HT1080 (cell line): ENCODE measurements around the gene EYA3. TPM values are rescaled to one million over a fixed set of nuclear protein-coding genes. Genes with fewer than 3 reads are reported as not detected.

Experiments used
- DNase-seq: peaks from one replicate; pipeline ENCODE4 v3.0.0-alpha.2; 2015; ENCODE audit warnings: low read depth
- total RNA-seq: library from RNA; depleted of rRNA; stranded (reverse); fragments of >200 nt; shearing (Covaris generic); gene quantifications from 2 replicates; pipeline ENCODE4 v1.2.3, GENCODE V29; 2014

Gene EYA3
- total RNA-seq, 1 experiment from 2014 or later = 19.5 TPM

DNA sequence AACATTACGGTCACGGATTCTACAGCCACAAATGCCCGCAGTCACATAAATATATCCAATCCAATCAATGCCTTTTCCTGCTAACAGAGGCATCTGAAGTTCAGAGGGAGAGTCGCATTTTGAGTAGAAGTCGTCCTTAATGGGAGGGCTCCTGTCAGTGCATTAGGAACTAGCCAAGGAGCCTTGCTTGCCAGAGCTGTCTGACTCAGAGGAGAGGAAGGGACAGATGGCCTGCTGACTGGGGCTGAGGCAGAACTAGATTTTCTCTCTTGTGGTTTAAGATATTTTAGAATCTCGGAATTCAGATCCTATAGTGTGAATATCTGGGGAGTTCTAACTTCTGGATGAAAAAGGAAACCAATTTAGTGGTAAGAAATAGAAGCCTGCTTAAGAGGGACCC, 118.0 kb downstream of the EYA3 start:
- DNase-seq = peak; percentile 59

DNA sequence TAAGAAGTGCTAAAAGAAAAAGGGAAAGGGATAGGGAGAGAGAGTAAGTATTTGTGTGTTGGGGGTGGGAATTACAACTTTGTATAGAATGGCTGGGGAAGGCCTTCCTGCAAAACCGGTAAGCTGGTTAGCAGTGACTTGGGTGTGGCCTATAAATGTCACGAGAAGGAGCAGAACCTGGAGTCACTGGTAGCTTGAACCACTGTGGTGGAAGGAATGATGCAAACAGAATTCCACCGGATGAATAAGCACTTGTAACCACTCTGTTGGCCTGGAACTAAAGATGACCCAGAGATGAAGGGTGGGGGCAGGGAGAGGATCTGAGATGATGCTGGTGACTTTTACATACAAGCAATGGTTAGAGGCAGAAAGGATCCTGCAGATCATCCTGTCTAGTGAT, 119.7 kb downstream of the EYA3 start:
- peak; percentile 88 for DNase-seq

DNA sequence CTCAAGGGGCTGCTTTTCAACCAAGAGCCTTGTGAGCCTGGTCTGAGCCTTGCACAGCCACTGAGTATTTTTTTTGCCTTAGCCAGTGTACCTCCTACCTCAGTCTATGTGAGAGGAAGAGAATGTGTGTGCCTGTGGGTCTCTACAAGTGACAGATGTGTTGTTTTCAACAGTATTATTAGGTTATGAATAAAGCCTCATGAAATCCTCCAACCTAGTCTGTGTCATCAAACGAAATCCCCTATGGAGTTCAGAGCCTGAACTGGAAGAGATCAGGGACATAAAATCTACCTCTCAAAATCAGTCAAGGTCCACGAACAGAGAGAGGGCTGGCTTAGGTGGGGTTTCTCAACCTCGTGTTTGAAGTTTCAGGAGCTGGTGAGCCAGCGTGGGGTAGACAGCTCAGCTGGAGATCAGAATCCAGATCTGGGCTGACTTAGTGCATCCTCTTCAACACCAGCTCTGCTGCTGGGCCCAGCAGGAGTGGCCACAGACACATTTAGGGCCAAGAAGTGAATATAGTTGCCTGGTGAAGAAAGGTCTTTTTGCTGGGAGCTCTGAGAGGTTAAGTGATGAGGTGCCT, 120.4 kb downstream of the EYA3 start:
- DNase-seq = no peak

DNA sequence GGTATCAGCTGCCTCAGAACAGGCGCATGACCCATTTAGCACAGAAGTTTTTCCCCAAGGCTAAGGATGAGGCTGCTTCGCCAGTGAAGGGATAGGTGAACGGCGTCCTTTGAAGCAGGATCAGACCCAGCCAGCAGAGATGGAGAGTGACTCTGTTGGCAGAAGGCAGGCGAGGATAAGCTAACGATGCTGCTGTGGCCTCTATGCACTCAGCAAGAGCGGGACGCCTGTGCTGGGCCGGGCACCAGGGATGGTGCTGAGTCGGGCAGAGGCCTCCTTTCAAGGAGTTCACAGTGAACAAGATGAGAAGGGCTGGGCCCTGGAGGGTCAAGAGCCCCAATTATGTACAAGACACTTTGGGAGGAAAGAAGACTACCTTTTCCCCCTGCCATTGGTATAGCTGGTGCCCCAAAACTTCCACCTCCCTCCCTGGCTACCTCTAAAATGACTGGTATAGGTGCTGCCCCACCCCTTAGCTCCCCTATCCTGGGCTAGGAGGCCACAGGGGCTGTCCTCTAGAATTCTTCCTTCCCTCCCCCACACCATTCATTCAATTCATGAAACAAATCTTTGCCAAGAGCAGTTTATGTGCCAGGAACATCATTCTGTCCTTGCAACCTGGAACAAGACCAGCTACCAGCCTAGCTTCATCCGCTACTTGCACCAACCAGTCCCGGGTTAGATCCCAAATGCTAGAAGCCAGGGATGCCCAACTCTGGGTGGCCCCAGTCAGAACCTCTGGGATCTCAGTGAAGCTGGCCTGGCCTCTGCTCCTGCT, 121.1 kb downstream of the EYA3 start:
- DNase-seq = no peak

DNA sequence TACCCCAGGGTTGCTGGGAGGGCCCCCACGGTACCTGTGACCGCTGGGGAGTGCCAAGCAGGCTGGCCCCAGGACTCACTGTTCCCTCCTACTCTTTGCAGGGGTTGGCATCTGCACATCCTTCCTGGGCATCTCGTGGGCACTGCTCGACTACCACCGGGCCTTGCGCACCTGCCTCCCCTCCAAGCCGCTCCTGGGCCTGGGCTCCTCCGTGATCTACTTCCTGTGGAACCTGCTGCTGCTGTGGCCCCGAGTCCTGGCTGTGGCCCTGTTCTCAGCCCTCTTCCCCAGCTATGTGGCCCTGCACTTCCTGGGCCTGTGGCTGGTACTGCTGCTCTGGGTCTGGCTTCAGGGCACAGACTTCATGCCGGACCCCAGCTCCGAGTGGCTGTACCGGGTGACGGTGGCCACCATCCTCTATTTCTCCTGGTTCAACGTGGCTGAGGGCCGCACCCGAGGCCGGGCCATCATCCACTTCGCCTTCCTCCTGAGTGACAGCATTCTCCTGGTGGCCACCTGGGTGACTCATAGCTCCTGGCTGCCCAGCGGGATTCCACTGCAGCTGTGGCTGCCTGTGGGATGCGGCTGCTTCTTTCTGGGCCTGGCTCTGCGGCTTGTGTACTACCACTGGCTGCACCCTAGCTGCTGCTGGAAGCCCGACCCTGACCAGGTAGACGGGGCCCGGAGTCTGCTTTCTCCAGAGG, 121.9 kb downstream of the EYA3 start:
- peak; percentile 31 for DNase-seq

DNA sequence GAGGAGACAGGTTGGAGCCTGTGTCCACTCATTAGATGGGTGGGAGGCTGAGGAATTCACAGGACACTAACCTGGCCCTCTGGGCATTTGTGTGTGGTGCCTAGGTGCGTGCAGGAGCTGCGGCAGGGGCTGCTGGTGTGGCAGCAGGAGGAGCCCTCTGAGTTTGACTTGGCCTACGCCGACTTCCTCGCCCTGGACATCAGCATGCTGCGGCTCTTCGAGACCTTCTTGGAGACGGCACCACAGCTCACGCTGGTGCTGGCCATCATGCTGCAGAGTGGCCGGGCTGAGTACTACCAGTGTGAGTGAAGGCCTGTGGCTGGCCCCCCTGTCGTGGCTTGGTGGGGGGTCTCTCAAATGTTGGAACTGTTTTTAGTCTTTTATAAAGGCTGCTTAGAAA, 125.0 kb downstream of the EYA3 start:
- no peak for DNase-seq

DNA sequence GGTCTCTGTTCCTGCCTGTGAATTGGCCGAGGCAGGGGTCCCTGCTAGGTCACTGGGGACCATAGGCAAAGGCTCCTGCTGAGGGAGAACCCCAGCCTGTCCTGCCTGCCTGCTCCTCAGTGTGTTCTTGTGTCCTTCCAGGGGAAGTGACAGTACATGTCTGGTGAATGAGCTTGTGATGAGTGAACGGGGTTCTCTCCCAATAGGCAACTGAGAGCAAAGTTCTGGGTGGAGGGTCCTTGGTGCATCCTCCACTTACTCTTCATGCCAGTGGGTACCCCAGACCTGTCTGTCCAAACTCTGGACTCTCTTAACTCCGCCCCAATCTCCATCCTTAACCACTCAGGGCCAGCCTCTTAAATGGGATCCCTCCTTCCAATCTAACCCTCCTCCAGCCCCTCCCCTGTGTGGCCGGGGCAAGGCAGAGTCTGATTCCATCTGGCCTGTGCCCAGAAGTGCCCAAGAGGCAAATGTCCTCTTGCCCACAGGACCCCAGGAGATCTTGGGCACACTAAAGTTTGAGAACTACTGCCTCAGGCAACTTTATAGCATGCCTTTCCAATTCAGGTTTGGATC, 126.7 kb downstream of the EYA3 start:
- DNase-seq = no peak

DNA sequence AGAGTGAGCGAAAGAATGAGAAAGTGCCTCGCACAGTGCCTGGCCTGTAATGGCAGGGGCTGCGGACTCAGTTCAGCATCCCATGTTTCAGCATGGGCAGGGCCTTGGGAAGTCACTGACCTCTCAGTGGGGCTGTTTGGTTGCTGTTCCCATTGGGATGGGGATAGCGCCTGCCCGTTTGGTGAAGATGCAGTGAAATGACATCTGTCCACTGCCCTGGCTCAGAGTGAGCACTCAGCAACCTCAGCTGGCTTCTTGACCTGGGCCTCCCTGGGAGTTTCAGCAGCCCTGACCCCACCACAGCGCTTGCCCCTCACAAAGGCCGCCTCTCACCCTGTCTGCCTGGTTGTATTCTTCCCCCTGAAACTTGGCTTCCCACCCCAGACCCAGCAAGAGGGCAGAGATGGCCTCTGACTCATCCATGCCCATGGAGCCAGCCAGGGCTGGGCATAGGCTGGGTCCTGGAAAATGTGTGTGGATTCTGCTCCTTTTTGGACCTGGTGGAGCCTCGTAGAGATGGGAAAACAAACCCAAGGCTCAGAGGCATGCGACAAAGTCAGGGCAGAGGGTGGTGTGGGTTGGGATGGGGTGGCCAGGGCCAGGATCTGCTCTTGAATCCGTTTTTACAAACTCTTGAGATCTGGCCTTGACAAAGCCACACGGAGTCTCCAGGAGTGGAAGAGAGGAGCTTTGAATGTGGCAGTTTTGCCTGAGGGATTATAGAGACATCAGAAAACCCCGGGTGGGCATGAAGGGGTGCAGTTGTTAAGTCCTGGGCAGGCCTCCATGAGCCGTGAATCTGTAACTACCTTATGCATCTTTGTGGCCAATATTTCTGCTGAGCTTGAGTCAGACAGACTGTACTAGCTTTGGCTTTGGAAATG, 127.4 kb downstream of the EYA3 start:
- DNase-seq = peak; percentile 23

DNA sequence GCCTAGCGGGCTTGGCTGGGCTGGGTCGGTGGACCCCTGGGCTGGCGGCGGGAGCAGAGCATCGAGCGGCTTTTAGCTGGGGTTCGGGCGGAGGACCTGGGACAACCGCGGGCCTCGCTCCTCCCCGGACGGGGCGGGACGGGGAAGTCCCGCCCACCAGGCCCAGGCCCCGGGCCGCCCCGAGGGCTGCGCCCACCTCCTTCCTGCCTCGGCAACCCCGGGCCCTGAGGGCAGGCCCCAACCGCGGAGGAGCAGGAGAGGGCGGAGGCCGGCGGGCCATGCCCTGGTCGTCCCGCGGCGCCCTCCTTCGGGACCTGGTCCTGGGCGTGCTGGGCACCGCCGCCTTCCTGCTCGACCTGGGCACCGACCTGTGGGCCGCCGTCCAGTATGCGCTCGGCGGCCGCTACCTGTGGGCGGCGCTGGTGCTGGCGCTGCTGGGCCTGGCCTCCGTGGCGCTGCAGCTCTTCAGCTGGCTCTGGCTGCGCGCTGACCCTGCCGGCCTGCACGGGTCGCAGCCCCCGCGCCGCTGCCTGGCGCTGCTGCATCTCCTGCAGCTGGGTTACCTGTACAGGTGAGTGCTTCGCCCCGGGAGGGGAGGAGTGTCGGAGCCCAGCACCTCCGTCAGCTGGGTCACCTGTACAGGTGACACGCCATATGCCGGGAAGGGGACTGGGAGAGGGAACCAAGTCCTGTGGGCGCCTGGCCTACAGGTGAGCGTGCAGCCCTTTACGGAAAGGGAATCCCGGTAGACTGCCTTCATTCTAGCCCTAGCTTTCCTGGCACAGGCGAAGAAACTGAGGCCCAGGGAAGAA, 128.4 kb downstream of the EYA3 start, which contains the start of gene XKR8:
Gene XKR8, plus strand, starts transcription at position 182 of the 812 bp plus-strand sequence. Its CDS starts 97 bp downstream, at position 279.
- DNase-seq = peak; percentile 85

DNA sequence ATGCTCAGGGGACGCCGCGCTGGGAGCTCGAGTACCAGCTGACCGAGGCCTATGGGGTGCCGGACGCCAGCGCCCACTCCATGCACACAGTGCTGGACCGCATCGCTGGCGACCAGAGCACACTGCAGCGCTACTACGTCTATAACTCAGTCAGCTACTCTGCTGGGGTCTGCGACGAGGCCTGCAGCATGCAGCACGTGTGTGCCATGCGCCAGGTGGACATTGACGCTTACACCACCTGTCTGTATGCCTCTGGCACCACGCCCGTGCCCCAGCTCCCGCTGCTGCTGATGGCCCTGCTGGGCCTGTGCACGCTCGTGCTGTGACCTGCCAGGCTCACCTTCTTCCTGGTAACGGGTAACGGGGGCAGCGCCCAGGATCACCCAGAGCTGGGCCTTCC, 129.9 kb downstream of the EYA3 start:
- DNase-seq = no peak

DNA sequence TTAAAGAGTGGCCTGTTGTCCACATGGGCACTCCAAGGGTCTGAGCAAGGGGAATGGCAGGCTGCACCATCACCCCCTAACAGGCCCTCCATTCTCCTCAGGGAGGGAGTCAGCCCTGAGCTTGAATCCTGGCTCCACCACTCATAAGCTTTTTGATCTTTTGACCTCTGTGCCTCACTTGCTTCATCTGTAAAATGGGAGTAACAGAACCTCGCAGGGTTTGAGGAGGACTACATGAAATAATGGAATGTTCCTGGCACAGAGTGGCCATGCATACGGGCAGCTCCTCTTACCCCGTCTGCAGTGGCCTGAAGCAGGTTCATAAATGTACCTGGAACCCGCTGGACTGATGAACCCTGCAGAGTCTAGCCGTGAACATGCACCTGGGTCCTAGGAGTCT, 130.8 kb downstream of the EYA3 start:
- no peak for DNase-seq

DNA sequence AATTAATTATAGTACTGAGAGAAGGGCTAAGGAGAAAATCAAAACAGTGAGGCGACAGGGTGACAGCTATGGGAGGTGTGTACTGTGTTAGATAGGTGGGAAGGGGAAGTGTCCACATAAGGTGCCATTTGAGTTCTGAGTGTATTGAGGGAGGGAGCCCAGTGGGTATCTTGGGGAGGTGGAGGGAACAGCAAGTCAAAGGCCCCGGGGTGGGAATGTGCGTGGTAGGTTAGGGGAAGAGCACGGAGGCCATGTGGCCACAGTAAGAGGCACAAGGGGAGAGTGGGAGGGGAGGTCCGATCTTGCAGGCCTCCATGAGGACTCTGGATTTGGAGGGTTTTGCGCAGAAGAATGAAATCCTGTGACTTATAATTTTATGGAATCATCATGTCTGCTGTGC, 131.6 kb downstream of the EYA3 start:
- no peak for DNase-seq

DNA sequence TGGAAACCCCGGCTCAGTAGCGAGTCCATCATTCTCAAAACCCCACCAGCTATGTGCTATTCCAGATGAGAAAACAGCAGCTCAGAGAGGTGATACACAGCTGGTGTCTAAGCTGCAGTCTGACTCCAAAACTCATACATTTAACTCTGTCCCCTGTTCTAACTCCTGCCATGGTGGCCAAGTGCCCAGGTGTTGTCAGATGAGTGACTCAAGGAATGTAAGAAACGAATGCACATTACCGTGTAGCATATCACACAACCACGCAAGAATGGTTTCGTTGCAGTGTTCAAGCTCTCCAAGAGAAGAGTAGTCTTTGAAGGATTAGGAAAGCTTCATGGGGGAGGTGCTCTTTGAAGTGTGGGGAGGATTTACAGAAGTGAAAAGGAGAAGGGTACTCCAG, 133.3 kb downstream of the EYA3 start:
- no peak for DNase-seq

DNA sequence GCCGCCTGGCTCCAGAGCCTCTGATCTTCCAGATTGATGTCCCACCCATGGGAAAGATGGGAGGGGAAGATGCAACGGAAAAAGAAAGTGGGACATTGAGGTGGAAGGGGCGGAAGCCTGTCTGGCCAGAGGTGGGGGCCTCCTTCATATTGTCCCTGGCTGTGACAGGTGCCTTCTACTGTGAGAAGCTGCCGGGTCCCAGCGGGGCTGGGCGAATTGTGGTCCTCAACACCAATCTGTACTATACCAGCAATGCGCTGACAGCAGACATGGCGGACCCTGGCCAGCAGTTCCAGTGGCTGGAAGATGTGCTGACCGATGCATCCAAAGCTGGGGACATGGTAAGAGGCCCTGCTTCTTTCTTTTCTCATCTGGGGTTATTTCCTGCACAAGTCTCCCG, 134.2 kb downstream of the EYA3 start:
- DNase-seq = no peak

DNA sequence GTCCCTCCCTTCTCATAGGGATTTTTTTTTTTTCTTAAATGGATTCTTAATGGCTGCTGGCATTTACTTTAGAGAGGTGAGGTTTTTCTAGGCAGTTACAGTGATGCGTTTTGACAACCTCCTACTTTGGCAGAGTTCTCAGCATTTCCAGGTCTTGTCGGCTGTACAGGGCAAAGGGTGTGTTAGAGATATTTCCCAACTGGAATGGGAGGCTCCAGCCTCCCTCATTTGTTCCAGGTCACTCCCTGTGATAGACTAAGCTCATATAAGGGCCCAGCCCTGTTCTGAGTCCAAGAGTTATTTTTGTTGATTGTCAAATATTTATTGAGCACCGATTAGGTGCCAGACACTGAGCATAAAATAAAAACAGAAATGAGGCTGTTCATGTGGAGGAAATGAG, 136.3 kb downstream of the EYA3 start:
- no peak for DNase-seq

DNA sequence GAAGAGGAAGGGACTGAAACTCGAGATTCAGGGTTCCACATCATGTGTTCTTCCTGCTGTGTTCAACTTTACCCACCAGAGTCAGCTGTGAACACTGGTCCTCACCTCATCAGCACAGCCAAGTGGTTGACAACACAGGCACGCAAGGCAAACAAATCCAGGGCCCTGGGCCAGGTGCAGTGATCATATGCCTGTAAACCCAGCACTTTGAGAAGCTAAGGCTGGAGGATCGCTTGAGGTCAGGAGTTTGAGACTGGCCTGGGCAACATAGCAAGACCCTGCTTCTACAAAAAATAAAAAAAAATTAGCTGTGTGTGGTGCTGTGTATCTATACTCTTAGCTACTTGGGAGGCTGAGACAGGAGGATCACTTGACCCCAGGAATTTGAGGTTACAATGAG, 137.0 kb downstream of the EYA3 start:
- no peak for DNase-seq

DNA sequence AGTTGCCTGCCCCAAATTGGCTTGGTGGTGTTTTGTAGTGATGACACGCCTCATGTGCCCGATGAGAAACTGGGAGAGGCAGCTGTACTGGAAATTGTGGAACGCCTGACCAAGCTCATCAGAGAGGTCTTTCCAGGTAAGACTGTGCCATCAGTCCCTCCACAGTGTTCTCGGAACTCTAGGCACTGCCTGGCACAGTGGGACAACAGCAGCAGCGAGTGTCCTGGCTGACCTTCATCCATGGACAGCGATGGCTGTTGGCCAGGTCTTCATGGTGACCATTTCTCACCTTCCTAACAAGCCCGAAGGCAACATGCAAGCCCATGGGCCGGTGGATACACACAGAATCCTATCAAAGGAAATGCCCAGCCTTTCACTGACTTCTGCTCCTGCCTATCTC, 139.4 kb downstream of the EYA3 start:
- DNase-seq = no peak

DNA sequence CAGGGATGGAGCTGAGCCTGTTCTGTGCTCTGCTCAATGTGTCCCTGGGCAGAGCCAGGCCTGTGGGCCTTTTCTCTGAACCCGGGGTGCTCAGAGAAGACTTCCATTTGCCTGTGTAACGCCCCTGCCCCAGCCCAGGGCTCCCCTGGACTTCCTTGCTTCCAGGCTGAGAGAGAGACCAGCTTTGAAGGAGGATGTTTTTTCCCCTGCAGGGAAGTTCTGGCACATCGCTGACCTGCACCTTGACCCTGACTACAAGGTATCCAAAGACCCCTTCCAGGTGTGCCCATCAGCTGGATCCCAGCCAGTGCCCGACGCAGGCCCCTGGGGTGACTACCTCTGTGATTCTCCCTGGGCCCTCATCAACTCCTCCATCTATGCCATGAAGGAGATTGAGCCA, 143.4 kb downstream of the EYA3 start:
- DNase-seq = no peak

DNA sequence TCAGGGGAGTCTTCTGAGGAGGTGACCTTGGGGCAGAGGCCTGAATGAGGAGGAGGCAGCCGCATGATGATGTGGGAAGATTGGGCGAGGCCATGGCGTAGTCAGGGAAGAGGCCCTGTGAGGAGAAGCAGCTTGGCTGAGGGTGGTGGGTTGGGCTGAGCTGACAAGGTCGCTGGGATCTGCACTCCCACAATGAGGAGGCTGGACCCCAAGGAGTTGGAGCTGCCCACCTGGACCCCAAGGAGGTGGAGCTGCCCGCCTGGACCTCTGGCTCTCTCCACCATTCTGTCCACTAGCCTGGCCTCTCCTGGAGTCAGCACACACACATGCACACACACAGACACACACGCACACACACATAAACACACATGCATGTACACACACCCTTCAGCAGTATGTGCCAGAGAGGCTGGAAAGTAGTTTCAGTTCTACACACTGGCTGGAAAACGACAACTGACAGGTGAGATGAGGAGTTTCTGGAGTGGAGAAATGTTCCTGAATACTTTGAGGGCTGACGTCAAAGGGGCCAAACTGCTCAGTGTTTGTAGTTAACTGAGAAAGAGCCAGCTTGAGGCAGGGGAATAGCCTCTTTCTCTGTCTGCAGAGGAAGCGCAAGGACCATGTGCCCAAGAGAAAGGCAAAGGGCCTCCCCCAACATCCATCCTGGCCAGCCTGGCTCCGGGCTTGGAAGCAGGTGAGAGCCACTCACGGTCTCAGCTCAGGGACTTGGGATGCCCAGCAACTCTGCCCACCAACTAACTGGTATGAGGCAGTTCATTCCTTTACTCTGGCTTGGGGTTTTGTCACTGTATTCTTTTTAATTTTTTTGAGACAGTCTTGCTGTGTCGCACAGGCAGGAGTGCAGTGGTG, 146.5 kb downstream of the EYA3 start:
- no peak for DNase-seq
